HG03571 (cell line): ENCODE measurements around the gene CYP19A1.
A peak's percentile ranks its signal among the peaks of the same experiment; 100 is the strongest.

Experiments
- ATAC-seq: cut with Tn5 transposase; IDR thresholded peaks from one replicate; pipeline ENCODE4 v1.9.1; 2021; ENCODE audit not compliant: unreplicated experiment

Gene CYP19A1

DNA sequence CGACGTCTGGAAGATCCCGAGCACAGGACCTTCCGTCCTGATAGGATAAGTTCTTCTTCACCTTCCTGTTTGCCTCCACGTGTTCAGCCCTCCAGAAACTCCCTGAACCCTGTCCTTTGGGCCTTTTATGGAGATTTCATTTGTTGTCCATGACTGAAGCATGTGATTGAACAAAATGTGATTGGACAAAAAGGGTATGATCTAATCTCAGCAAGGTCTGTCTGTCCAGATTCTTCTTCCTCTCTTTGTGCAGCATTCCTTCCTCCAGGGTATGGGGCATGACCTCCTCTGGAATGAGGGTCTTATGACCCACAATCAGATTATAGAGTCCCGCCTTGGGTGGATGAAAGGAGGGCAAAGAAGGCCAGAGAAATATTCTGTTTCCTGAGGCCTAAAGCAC is at the start of gene CYP19A1:
TSS of gene CYP19A1 (minus strand) at position 101 of the 400 bp plus-strand sequence. CDS start 95,684 bp downstream, outside the sequence.
- no peak for ATAC-seq

- ATAC-seq, result no peak
Observed at GRCh38 chr15:51387699-51388041, 49.3 kb upstream of the CYP19A1 start.

GRCh38 chr15:51386960-51387698 is 48.7 kb upstream of the CYP19A1 start:
- no peak for ATAC-seq

DNA sequence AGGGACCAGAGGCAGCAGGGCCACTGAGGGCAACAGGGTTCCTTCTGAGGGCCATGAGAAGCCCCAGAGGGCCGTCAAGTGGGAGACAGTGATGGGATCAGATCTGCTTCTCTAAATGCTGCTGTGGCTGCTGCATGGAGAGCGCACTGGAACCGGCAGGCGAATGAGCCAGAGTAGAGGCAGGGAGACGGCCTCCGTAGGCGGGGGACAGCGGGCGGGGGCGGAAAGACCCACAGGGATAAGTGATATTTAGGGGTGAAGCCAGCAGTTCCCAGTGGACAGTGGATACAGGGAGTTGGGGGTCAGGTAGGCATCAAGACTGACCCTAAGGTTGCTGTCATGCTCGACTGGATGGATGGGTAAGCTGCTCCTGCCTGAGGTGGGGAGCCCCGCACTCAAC is 48.1 kb upstream of the CYP19A1 start:
- no peak for ATAC-seq

GRCh38 chr15:51386029-51386428 is 47.6 kb upstream of the CYP19A1 start:
- no peak for ATAC-seq

- no peak for ATAC-seq
Observed at GRCh38 chr15:51382787-51383186, 44.4 kb upstream of the CYP19A1 start.

GRCh38 chr15:51380999-51381806 is 42.8 kb upstream of the CYP19A1 start:
- peak; percentile 75 for ATAC-seq

DNA sequence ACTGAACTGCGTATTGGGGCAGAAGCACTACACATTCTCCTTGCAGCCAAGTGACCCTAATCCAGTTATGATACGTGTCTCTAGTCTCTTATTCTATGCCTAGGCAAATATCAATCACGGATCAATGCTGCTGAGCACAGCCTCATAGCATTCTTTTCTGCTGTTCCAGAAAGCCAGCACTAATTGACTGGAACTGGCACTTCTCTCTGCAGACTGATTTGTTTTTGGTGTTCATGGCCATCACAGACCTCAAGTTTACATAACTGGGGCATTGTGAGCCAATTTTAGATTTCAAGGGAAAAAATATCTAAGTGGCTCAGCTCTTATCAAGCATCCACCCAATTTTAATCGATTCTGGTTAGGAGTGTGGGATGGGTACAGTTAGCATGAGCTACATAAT is 41.0 kb upstream of the CYP19A1 start:
- no peak for ATAC-seq

- no peak for ATAC-seq
Observed at GRCh38 chr15:51378406-51378805, 40.0 kb upstream of the CYP19A1 start.

- ATAC-seq, result no peak
Observed at GRCh38 chr15:51377038-51377786, 38.8 kb upstream of the CYP19A1 start.

DNA sequence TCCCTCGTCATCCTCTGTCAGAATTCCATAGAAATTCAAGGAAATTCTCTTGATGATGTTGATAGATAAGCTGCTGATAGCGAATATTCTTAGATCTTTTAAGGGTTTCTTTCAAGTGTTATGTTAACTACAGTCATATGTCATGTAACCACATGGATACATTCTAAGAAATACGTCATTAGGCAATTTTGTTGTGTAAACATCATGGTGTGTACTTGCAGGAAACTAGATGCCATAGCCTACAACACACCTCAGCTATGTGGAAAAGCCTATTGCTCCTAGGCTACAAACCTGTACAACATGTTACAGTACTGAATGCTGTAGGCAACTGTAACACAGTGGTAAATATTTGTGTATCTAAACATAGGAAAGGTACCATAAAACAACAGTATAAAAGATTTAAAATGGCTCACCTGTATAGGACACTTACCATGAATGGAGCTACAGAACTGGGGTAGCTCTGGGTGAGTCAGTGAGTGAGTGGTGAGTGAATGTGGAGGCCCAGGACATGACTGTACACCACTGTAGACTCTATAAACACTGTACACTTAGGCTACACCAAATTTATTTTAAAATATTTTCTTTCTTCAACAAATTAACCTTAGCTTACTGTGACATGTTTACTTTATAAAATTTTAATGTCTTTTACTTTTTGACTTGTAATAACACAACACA is 37.7 kb upstream of the CYP19A1 start:
- ATAC-seq, result no peak

DNA sequence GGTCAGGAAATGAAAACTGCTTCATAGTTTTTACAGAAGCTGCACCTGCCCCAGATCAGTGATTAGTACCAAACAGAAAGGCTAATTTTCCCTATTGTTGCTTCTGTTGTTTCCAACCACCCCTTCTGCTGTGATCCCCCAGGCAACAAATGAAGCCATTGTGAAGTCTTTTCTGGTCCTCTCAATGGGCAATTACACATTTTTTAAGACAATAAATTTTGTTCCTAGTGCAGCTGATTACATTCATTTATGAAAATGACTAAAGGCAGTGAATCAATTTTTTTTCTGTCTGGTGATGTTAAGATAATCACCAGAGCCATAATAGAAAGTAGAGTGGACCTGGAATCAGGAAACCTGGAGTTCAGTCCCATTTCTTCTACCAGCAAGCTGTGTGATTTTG is 35.7 kb upstream of the CYP19A1 start:
- no peak for ATAC-seq

DNA sequence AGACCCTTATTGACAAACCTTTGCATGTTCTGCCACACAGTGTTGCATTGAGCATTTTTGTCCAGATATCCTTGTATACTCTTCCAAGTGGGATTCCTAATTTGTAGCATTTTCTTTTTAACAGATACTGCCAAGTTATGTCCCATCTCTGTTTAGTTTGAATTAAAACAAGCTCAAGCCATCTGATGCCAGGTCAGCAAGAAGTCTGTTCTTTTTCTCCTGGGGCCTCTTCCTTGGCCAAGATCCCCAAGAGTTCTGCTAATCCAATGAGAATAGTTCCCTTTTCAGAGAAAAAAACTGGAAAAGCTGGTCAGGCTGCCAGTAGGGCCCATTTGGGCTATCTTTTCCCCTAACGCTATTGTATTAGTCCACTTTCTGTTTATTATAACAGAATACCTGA is 32.9 kb upstream of the CYP19A1 start:
- no peak for ATAC-seq

DNA sequence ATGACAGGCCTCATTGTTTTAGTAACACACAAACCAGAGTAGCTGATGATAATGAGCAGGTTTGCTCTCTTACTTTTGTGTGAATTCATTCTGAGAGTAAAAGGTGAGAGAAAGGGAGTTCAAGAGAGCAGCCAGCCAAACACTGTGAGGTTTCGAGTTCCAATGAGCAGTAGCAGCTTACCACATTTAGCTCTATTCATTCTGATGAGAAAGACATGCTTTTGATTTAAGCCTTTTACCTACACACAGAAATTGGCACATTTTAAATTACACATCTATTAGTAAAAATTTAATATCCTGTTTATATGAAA is 31.0 kb upstream of the CYP19A1 start:
- no peak for ATAC-seq

- ATAC-seq, result no peak
Observed at GRCh38 chr15:51368751-51369450, 30.5 kb upstream of the CYP19A1 start.

DNA sequence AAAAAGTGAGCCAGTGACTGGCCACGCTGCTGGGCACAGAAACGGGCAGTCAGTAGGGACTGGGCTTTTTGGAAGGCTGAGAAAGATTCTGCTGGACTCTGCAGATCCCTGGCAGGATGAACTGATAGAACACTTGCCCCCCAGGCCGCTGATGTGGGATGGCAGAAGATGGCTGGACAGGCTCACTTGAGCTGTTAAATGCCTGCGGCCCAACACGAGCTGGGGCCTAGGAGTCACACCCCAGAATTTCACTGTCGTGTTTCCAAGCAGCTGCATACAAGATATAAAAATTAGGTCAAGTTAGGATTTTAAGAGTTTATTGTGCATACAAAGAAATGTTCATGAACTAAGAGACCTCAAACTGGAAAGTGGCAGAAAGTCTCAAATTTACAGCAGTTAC is 29.9 kb upstream of the CYP19A1 start:
- no peak for ATAC-seq

DNA sequence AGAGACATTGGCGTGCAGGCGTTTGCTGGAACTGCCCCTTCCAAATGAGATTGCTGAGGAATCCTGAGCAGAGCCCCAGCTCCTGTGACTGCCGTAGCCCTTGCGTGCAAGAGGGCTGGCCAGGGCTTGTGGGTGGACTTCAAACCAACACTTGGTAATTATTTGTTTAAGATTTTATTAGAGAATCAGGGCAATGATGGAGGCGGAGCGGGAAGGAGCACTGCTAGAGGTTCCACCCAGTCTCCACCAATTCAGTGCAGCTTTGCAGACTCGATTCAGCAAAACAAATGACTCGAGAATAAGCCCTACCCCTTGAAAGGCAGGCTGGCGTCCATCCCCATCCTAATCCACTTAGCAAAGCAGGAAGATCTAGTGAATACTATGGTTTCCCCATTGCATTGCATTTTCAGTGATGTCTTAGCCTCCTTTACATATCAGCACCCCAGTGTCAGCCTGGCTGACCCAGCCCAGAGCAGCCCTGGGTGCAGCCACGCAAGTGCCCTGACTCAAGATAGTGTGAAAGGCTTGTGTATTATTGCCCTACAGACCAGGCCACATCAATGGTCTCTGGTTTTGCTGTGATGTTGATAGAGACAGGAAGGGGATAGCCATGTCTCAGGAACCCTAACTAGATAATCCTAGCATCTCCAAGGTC is 29.1 kb upstream of the CYP19A1 start:
- ATAC-seq, result no peak

DNA sequence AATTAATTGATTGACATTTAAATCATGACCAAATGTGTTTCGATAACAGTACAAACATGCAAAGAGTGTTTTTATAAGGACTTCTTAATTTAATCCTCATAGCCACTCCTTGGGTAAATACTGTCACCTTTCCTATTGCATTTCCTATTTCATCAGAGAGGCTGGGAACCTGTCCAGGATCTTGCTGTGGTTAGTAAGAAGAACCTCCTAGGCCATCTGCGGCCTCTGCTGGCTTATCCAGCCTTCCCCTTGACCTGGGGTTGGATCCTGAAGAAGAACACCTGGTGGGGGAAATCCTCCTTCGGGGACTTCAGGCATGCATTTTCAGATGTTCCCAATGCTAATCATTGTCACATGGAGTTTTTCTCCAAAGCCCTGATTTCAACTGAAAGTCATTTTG is 28.5 kb upstream of the CYP19A1 start:
- ATAC-seq, result no peak

DNA sequence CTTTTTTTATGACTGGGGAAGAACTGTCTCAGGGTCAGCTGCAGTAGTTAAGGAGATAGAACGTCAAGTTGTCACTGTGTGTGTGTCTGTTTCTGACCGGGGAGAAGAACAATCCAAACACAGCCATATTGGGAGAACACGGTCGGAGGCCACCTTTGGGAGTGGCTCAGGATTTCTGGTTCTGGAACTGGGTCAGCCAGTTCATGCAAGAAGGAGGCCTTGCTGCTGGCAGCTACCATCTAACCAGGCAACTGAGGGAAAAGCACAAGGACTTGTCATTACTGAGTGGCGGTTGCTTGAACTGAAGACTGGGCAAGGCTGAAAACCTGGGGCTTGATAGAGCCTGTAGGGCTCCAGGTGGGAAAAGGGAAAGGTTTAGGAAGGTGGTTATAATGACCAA is 27.7 kb upstream of the CYP19A1 start:
- ATAC-seq, result no peak

DNA sequence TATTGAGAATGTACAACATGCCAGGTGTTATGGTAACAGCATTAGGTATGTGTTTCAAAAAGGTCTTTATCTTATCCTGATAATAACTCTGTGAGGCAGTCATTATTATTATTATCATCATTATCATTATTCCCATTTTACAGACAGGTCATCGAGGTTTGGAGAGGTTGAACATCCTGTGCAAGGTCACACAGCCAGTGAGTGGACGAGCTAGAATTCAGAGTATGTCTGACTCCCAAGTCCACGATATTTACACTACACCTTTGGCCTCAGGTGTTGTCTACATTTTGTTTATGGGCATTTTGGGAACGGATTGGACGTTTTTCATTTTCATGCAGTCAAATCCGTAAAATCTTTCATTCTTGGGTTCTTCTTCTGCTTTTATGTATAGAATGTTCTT is 27.0 kb upstream of the CYP19A1 start:
- no peak for ATAC-seq
